GM18909 (cell line): ENCODE data around the gene IBTK.
"Not testable (repeated sequence)": the region's sequence is repeated elsewhere in the genome, so short reads cannot be mapped to it uniquely, and the experiment has no call there.

Experiments
- ATAC-seq: cut with Tn5 transposase; IDR thresholded peaks from one replicate; pipeline ENCODE4 v1.9.1; 2021; ENCODE audit warnings: mild to moderate bottlenecking; ENCODE audit not compliant: unreplicated experiment, poor library complexity

IBTK gene

GRCh38 chr6:82128973-82129372 is 118.6 kb downstream of the IBTK start:
- ATAC-seq: not testable (repeated sequence)

GRCh38 chr6:82123632-82124031 is 123.9 kb downstream of the IBTK start:
- no peak for ATAC-seq
